Osteocyte (in vitro differentiated cells): ENCODE measurements around the gene GTPBP8. TPM values are rescaled to one million over a fixed set of nuclear protein-coding genes. Genes with fewer than 3 reads are reported as not detected.
"Not testable (repeated sequence)": the region's sequence is repeated elsewhere in the genome, so short reads cannot be mapped to it uniquely, and the experiment has no call there.

Experiments used
- DNase-seq: peaks from one replicate; pipeline ENCODE4 v3.0.0; 2021; ENCODE audit warnings: mixed read lengths; ENCODE audit not compliant: unreplicated experiment; ENCODE audit errors: extremely low spot score
- H3K27ac Mint-ChIP-seq: one replicate; pipeline ENCODE4 v1.8.0; 2021; ENCODE audit warnings: mild to moderate bottlenecking, mixed read lengths; ENCODE audit not compliant: unreplicated experiment
- H3K27me3 Mint-ChIP-seq: one replicate; pipeline ENCODE4 v1.8.0; 2021; ENCODE audit warnings: mixed read lengths; ENCODE audit not compliant: unreplicated experiment
- H3K36me3 Mint-ChIP-seq: one replicate; pipeline ENCODE4 v1.8.0; 2021; ENCODE audit warnings: mixed read lengths; ENCODE audit not compliant: unreplicated experiment
- H3K4me1 Mint-ChIP-seq: one replicate; pipeline ENCODE4 v1.8.0; 2021; ENCODE audit warnings: mixed read lengths; ENCODE audit not compliant: unreplicated experiment
- H3K4me3 Mint-ChIP-seq: one replicate; pipeline ENCODE4 v1.8.0; 2021; ENCODE audit warnings: mild to moderate bottlenecking, moderate library complexity, mixed read lengths; ENCODE audit not compliant: unreplicated experiment
- H3K9me3 Mint-ChIP-seq: one replicate; pipeline ENCODE4 v1.8.0; 2021; ENCODE audit warnings: mixed read lengths; ENCODE audit not compliant: unreplicated experiment
- CTCF ChIP-seq: fragments of 200-600 bp; sonication (generic); IDR thresholded peaks from 2 replicates; pipeline ENCODE4 v1.5.0; 2021; ENCODE audit warnings: antibody characterized with exemption, mild to moderate bottlenecking, moderate library complexity
- total RNA-seq: library from RNA; stranded (reverse); gene quantifications from 2 replicates; pipeline ENCODE4 v1.2.1, GENCODE V29; 2021

GTPBP8 gene
- total RNA-seq, 1 donor from 2014 or later: 18.2 TPM

GRCh38 chr3:113039546-113039945, 48.8 kb downstream of the GTPBP8 start:
- H3K36me3 Mint-ChIP-seq: no peaks in the 10 kb centered on the region
- no peak for DNase-seq
- no peaks in the 10 kb centered on the region for H3K27me3 Mint-ChIP-seq
- no peak overlapping the region for H3K4me3 Mint-ChIP-seq
- H3K27ac Mint-ChIP-seq: no peak overlapping the region
- H3K9me3 Mint-ChIP-seq: no peaks in the 10 kb centered on the region
- no peak for TF ChIP-seq CTCF
- H3K4me1 Mint-ChIP-seq: no peaks in the 10 kb centered on the region

GRCh38 chr3:113040231-113040630, 49.4 kb downstream of the GTPBP8 start:
- no peak for DNase-seq
- no peak for TF ChIP-seq CTCF
- Mint-ChIP-seq H3K4me1 (no peaks in the 10 kb centered on the region), H3K4me3 (no peak overlapping the region), H3K27ac (no peak overlapping the region), H3K36me3 (no peaks in the 10 kb centered on the region), H3K9me3 (peaks cover 2% of the 10 kb centered on the region), H3K27me3 (no peaks in the 10 kb centered on the region)

GRCh38 chr3:113043686-113044085, 52.9 kb downstream of the GTPBP8 start:
- Mint-ChIP-seq H3K27me3 (no peaks in the 10 kb centered on the region), H3K27ac (no peak overlapping the region)

GRCh38 chr3:113046186-113046965, 55.6 kb downstream of the GTPBP8 start:
- H3K36me3 Mint-ChIP-seq, DNase-seq, H3K27me3 Mint-ChIP-seq, H3K4me1 Mint-ChIP-seq, H3K4me3 Mint-ChIP-seq, H3K27ac Mint-ChIP-seq, H3K9me3 Mint-ChIP-seq: not testable (repeated sequence)

More at GRCh38 chr3:113043686-113044085, 52.9 kb downstream of the GTPBP8 start:
- H3K4me3 Mint-ChIP-seq: no peak overlapping the region
- DNase-seq: no peak
- no peaks in the 10 kb centered on the region for H3K4me1 Mint-ChIP-seq
- no peaks in the 10 kb centered on the region for H3K36me3 Mint-ChIP-seq
- TF ChIP-seq CTCF: no peak
- H3K9me3 Mint-ChIP-seq: peaks cover 5% of the 10 kb centered on the region

- H3K4me3 Mint-ChIP-seq: no peak overlapping the region
- peak; percentile 91 for DNase-seq
- H3K9me3 Mint-ChIP-seq: no peaks in the 10 kb centered on the region
- peak; percentile 92 for TF ChIP-seq CTCF
- no peak overlapping the region for H3K27ac Mint-ChIP-seq
- H3K36me3 Mint-ChIP-seq: no peaks in the 10 kb centered on the region
- H3K4me1 Mint-ChIP-seq: peaks cover 2% of the 10 kb centered on the region
- no peaks in the 10 kb centered on the region for H3K27me3 Mint-ChIP-seq
These were observed 60.5 kb downstream of the GTPBP8 start for GRCh38 chr3:113051302-113051711.

Other genes starting within 250 kb of the GTPBP8 start
- not detected in 2 replicates for gene CD200R1L, start 144.1 kb upstream of the GTPBP8 start, total RNA-seq
- gene CD200R1, start 15.9 kb upstream of the GTPBP8 start, total RNA-seq: not detected in 2 replicates
- 17.9 and 22.4 TPM in 2 replicates for gene BOC, start 220.6 kb downstream of the GTPBP8 start, total RNA-seq